Liver (tissue), 3 donors: ENCODE measurements around the gene AHRR.

ENCODE experiments used
- CTCF ChIP-seq: fragments of 150-350 bp; IDR thresholded peaks from 2 replicates; pipeline ENCODE4 v1.5.1; 2017; ENCODE audit warnings: improper control_type of control experiment, low read depth, low read length; ENCODE audit not compliant: missing input control
- EGR1 ChIP-seq, 2 donors: IDR thresholded peaks; 2 replicates each; pipeline ENCODE4 v1.6.1; 2016 to 2018; ENCODE audit warnings: antibody characterized with exemption in 2 of 2, low read depth in 2 of 2
- FOXA1 ChIP-seq: IDR thresholded peaks from 2 replicates; pipeline ENCODE4 v1.6.1; 2016; ENCODE audit warnings: antibody characterized with exemption
- GABPA ChIP-seq, 2 donors: IDR thresholded peaks in 1 of 2; conservative IDR thresholded peaks in 1 of 2; 2 replicates each; pipeline ENCODE4 v1.6.1; 2016; ENCODE audit warnings: antibody characterized with exemption in 2 of 2, mild to moderate bottlenecking in 1 of 2, moderate library complexity in 1 of 2
- RAD21 ChIP-seq, 2 donors: IDR thresholded peaks; 2 replicates each; pipeline ENCODE4 v1.6.1; 2016; ENCODE audit warnings: antibody characterized with exemption in 2 of 2, mild to moderate bottlenecking in 2 of 2
- REST ChIP-seq: IDR thresholded peaks from 2 replicates; pipeline ENCODE4 v1.6.1; 2016; ENCODE audit warnings: antibody characterized with exemption, mild to moderate bottlenecking
- SP1 ChIP-seq: IDR thresholded peaks from 2 replicates; pipeline ENCODE4 v1.6.1; 2018; ENCODE audit warnings: antibody characterized with exemption, mild to moderate bottlenecking
- YY1 ChIP-seq: IDR thresholded peaks from 2 replicates; pipeline ENCODE4 v1.6.1; 2016; ENCODE audit warnings: antibody characterized with exemption, mild to moderate bottlenecking
- donor health status: healthy.
- donor health status: healthy.

- TF ChIP-seq CTCF (no peak), SP1 (no peak), REST (no peak), EGR1 (IDR thresholded peaks at IDR 0.05; ENCODE audit: low read depth in 2 of 2) (no peak), RAD21 (IDR thresholded peaks at IDR 0.05) (no peak), FOXA1 (no peak), GABPA (IDR thresholded peaks at IDR 0.05 in 1 of 2, conservative IDR thresholded peaks at IDR 0.05 in 1 of 2) (no peak), YY1 (no peak)
These were observed 55.3 kb downstream of the AHRR start for GRCh38 chr5:376799-377325.
